Tibial nerve (tissue), 4 donors: ENCODE results near the gene ROBO2. TPM values are rescaled to one million over a fixed set of nuclear protein-coding genes. Genes with fewer than 3 reads are reported as not detected.

Experiments used
- DNase-seq, 2 donors: peaks; one replicate each; pipeline ENCODE4 v3.0.0-alpha.2; 2019; ENCODE audit warnings: low spot score in 2 of 2
- H3K27ac ChIP-seq, 4 donors: fragments of 200-600 bp; sonication (generic) in 3 of 4; one replicate each; pipeline ENCODE4 v1.5.1; 2017 to 2019; ENCODE audit warnings: mild to moderate bottlenecking in 1 of 4
- H3K27me3 ChIP-seq, 2 donors: fragments of 200-600 bp; sonication (generic) in 1 of 2; one replicate each; pipeline versions ENCODE4 v1.5.1 to v1.6.0; 2017 to 2019
- H3K36me3 ChIP-seq, 3 donors: fragments of 200-600 bp; sonication (generic); one replicate each; pipeline ENCODE4 v1.5.1; 2018 to 2019
- H3K4me1 ChIP-seq, 4 donors: fragments of 200-600 bp; sonication (generic) in 3 of 4; one replicate each; pipeline ENCODE4 v1.5.1; 2017 to 2019
- H3K4me3 ChIP-seq, 4 donors: fragments of 200-600 bp; sonication (generic) in 3 of 4; one replicate each; pipeline ENCODE4 v1.5.1; 2017 to 2019; ENCODE audit warnings: mild to moderate bottlenecking in 1 of 4, moderate library complexity in 1 of 4
- H3K9me3 ChIP-seq, 4 donors: fragments of 200-600 bp; sonication (generic) in 3 of 4; one replicate each; pipeline ENCODE4 v1.5.1; 2017 to 2019
- EP300 ChIP-seq, 2 donors: sonication (generic); formaldehyde crosslinking; IDR thresholded peaks; one replicate each; pipeline ENCODE4 v1.6.1; 2017; ENCODE audit warnings: antibody characterized with exemption in 2 of 2, mild to moderate bottlenecking in 1 of 2
- POLR2A ChIP-seq, 2 donors: fragments of 450-650 bp; IDR thresholded peaks; one replicate each; pipeline ENCODE4 v1.6.1; 2017; ENCODE audit warnings: antibody characterized with exemption in 2 of 2, mild to moderate bottlenecking in 2 of 2, moderate library complexity in 2 of 2
- WGBS, 2 donors: methylation state at CpG; one replicate each; pipeline ENCODE4 v1.1.5; 2018; 5-methylcytosine and 5-hydroxymethylcytosine counted together
- total RNA-seq, 4 donors: library from RNA; depleted of rRNA; stranded (reverse); fragments of >200 nt; gene quantifications; one replicate each; pipeline ENCODE4 v1.1.0, GENCODE V29; 2016
- TF ChIP-seq, protein P1 (sequence below), 5 experiments: fragments of 200-600 bp in 3 of 5; fragments of 450-650 bp in 2 of 5; sonication (generic) in 3 of 5; IDR thresholded peaks; one replicate each; pipeline ENCODE4 v1.5.1; 2016 to 2019; ENCODE audit warnings: antibody characterized with exemption in 5 of 5, mild to moderate bottlenecking in 3 of 5, moderate library complexity in 2 of 5

ROBO2 gene
- total RNA-seq, 4 donors from 2014 or later: 0.30 to 4.4 (median 1.9) TPM

DNA sequence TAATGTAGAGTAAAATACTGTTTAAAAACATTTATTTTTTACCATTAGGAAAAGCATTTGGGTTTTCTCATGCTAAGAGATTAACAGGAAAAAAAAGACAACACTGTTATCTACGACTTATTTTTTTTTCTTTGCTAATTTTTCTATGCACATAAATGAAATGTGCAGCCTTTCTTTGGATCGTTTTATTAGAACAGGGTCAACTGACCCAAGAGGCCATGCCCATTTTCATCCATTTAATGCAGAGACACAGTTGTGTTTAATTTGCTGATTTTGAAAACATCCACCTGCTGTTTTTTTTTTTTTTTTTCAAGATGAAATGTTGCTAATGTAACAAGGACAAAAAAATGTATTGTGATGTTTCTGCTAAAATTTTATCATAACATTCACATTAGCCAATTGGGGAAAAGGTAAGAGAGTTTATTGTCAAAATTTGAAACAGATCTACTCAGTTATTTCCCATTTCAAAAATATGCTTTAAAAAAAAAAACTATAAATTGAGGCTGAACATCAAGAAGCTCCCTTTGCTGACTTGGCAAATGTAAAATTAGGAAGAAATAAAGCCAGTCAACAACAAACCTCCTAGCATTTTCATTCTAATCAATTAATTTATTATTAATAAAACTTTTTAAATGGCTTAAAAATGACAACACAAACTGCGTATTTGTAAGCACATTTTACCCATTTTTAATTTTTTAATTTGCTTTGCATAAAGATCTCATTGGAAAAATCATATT, 485.2 kb downstream of the ROBO2 start:
- no peak for DNase-seq
- TF ChIP-seq POLR2A (IDR thresholded peaks at IDR 0.05): no peak
- TF ChIP-seq, protein P1, sequence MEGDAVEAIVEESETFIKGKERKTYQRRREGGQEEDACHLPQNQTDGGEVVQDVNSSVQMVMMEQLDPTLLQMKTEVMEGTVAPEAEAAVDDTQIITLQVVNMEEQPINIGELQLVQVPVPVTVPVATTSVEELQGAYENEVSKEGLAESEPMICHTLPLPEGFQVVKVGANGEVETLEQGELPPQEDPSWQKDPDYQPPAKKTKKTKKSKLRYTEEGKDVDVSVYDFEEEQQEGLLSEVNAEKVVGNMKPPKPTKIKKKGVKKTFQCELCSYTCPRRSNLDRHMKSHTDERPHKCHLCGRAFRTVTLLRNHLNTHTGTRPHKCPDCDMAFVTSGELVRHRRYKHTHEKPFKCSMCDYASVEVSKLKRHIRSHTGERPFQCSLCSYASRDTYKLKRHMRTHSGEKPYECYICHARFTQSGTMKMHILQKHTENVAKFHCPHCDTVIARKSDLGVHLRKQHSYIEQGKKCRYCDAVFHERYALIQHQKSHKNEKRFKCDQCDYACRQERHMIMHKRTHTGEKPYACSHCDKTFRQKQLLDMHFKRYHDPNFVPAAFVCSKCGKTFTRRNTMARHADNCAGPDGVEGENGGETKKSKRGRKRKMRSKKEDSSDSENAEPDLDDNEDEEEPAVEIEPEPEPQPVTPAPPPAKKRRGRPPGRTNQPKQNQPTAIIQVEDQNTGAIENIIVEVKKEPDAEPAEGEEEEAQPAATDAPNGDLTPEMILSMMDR (IDR thresholded peaks at IDR 0.05): no peak
- Histone ChIP-seq H3K4me3 (no peak overlapping the region), H3K4me1 (no peaks in the 10 kb centered on the region), H3K36me3 (no peaks in the 10 kb centered on the region), H3K9me3 (no peaks in the 10 kb centered on the region), H3K27ac (no peak overlapping the region), H3K27me3 (no peaks in the 10 kb centered on the region)
- 64 to 75% methylated on average over 3 of the region's 3 CpGs for WGBS, 2 donors

DNA sequence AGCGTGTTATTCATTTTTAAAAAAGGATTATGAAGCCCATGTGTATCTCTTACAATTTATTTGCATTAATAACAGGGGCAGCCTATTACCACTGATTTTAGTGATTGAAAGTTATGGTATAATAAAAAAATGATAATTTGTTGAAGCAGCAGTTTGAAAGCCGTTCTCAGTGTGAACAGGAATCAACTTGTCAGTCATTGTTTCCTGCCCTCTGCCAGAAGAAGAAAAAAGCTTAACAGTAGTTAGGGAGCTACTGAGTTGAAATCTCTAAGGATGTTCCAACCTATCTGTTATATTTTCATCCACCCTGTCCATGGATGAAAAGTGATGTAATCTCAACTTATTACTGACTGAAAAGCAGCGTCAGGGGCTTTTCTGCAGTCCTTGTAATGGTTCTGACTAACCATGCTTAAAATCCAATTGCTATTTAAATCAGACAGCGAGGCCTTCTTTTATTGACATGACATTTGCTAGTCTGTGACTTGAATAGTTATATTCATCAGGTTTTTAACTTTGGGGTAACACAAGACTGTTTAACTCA, 486.7 kb downstream of the ROBO2 start:
- TF ChIP-seq POLR2A (IDR thresholded peaks at IDR 0.05) (no peak), EP300 (IDR thresholded peaks at IDR 0.05) (no peak)
- TF ChIP-seq, protein P1 (IDR thresholded peaks at IDR 0.05): no peak
- Histone ChIP-seq H3K27me3 (no peaks in the 10 kb centered on the region), H3K4me3 (no peak overlapping the region), H3K36me3 (no peaks in the 10 kb centered on the region), H3K4me1 (no peaks in the 10 kb centered on the region), H3K9me3 (no peaks in the 10 kb centered on the region), H3K27ac (no peak overlapping the region)
- DNase-seq: no peak
- 40 to 41% methylated on average over 4 of the region's 4 CpGs for WGBS, 2 donors

DNA sequence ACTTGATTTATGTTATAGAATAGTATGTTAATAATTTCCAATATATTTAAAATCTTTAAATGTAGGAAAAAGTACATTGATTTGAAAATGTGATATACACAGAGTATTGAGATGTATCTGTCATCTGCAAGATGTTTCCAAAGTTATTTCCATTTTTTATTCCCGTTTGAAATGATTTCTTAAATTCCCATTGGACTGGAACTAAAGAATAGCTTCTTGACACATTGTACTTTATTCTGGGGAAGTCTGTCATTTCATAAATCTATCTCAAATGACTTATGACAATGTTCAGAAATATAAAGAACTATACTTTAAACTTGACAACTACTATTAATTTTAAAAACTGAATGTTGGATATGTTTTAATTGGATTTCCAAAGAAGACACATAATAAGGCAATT, 489.6 kb downstream of the ROBO2 start:
- no peak for DNase-seq
- no peak overlapping the region for H3K27ac ChIP-seq
- H3K4me3 ChIP-seq: no peak overlapping the region
- TF ChIP-seq, protein P1 (IDR thresholded peaks at IDR 0.05): no peak
- no peak for TF ChIP-seq EP300 (IDR thresholded peaks at IDR 0.05)
- no peak for TF ChIP-seq POLR2A (IDR thresholded peaks at IDR 0.05)
- no peaks in the 10 kb centered on the region for H3K27me3 ChIP-seq
- peaks cover 0 to 5% (median 0%) of the 10 kb centered on the region in 4 donors for H3K9me3 ChIP-seq
- WGBS, 2 donors: 83 to 91% methylated on average over 1 of the region's 1 CpG
- H3K4me1 ChIP-seq: no peaks in the 10 kb centered on the region
- H3K36me3 ChIP-seq: no peaks in the 10 kb centered on the region

DNA sequence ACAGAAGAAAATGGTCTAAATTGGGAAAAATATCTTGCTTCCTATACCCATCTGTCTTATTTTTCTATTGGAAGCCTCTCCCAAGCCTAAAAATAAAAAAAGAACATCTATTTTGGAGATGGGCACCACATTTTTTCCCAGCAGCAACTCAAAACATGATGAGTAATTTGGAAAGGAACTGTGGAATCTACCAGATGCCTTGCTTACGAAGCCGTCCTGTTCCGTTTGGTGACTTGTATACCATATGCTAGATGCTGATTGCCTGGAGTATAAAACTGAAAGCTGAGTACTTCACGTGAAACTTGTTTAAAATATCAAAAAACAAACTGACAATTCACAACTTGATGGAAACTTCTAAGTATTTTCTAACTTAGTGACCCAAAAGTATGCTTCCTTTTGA, 491.0 kb downstream of the ROBO2 start:
- Histone ChIP-seq H3K4me3 (no peak overlapping the region), H3K27ac (peak overlapping the region in 1 of 4 donors; percentile 54), H3K9me3 (peaks cover 0 to 5% (median 0%) of the 10 kb centered on the region in 4 donors), H3K4me1 (no peaks in the 10 kb centered on the region), H3K36me3 (no peaks in the 10 kb centered on the region), H3K27me3 (no peaks in the 10 kb centered on the region)
- no peak for DNase-seq
- TF ChIP-seq POLR2A (IDR thresholded peaks at IDR 0.05) (no peak), EP300 (IDR thresholded peaks at IDR 0.05) (no peak)
- TF ChIP-seq, protein P1 (IDR thresholded peaks at IDR 0.05): no peak
- WGBS, 2 donors: 72 to 74% methylated on average over 4 of the region's 4 CpGs

DNA sequence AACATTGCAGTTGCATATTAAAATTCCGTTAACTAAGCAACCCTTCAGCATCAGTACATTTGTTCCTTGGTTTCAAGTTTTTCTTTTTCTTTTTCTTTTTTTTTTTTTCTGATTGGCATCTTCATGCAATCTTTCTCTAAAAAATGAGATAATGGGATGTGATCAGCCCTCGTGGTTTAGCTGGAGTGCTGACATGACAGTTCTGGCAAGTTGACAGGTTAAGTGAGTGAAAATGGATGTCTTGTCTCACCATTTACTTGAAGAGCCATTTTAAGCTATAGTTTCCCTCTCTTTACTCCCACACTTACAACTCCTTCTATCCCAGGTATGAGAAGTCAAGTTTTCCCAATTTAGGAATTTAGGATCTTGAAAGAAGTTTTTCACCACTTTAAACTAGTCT, 495.2 kb downstream of the ROBO2 start:
- WGBS, 2 donors: 57 to 64% methylated on average over 2 of the region's 2 CpGs
- Histone ChIP-seq H3K9me3 (peaks cover 0 to 5% (median 0%) of the 10 kb centered on the region in 4 donors), H3K36me3 (no peaks in the 10 kb centered on the region), H3K4me1 (no peaks in the 10 kb centered on the region), H3K4me3 (no peak overlapping the region), H3K27ac (no peak overlapping the region), H3K27me3 (no peaks in the 10 kb centered on the region)
- DNase-seq: no peak
- TF ChIP-seq, protein P1 (IDR thresholded peaks at IDR 0.05): no peak
- TF ChIP-seq POLR2A (IDR thresholded peaks at IDR 0.05): no peak
- no peak for TF ChIP-seq EP300 (IDR thresholded peaks at IDR 0.05)
